ENCODE data around the gene PAPLN.
A peak's percentile ranks its signal among the peaks of the same experiment; 100 is the strongest.

Gene PAPLN

GRCh38 chr14:73231981-73232851 lies 5.1 kb upstream of the PAPLN start:
- no peak for DNase-seq

- DNase-seq: no peak
These were observed 4.3 kb upstream of the PAPLN start for GRCh38 chr14:73232984-73233383.

GRCh38 chr14:73233564-73233963 lies 3.7 kb upstream of the PAPLN start:
- DNase-seq: no peak

- DNase-seq: no peak
These were observed 3.3 kb upstream of the PAPLN start for GRCh38 chr14:73234029-73234428.

DNA sequence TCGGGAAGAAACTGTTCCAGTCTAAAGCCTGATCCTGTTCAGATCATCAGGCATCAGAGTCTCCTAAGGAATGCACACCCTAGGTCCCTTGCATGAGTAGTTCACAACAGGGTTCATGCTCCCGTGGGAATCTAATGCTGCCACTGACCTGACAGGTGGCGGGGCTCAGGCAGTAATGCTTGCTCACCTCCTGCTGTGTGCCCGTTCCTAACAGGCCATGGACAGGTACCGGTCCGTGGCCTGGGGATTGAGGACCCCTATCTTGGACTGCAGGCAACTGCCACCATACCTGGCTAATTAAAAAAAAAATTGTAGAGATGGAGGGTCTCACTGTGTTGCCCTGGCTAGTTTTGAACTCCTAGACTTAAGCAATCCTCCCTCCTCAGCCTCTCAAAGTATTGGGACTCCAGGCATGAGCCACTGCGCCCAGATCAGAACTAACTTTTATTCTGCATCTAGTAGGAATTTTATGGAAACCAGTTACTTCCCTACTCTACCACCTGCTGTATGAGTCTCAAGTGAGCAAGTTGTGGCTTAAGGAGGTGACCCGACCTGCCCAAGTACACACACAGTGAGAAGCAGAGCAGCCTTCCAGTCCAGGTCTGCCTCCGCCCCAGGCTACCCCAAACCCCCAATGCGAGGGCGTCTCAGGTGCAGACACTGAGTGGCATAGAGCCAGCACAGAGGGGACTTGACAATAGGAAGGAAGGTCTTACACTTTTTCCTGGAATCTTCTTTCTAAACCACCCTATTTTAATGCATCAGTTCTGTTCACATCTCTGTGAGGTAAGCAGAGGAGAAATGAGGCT lies 2.5 kb upstream of the PAPLN start:
- no peak for DNase-seq

DNA sequence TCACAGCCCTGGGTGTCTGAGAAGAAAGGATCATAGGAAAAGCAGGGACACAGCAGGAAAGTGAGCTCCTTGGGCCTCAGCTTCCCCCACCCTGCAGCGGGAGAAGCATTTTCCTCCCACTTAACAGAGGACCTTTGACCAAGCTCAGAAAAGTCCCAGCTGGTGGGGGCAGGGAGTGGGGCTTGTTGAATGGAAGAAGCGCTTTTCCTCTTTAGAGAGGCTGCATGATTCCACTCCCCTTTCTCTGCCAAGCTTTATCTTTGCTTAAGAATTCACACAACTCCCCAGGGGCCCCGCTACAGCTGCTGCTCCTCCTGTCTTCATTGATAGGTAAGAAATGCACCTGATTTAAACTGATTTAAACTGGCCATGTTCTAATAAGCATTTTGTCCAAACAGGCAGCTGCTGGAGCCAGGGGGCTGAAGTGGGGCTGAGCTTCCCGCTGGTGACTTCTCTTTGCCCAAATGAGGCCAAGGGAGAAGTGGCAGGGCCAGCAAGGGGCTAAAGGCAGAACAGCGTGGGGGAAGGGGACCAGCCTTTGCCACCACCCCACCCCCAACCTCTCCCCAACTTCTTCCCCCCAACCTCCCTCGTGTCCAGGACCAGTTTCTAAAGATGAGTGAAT lies 1.7 kb upstream of the PAPLN start:
- DNase-seq: no peak

DNA sequence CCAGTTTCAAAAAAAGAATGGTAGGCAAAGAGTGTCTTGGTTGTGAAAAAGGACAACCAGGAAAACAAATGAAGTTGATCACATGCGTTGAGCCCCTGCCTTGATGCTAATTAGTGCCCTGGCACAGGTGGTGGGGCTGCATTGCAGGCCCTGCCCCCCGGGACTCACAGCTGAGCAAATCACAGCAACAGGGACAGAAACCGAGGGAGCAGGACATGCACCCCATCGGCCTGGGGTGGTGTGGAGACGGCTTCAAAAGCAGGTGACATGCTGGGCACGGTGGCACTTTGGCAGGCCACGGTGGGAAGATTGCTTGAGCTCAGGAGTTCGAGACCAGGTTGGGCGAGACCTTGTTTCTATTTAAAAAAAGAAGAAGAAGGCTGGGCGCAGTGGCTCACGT lies 1.1 kb upstream of the PAPLN start:
- no peak for DNase-seq

GRCh38 chr14:73236752-73237218 lies 521 bp upstream of the PAPLN start:
- no peak for DNase-seq

GRCh38 chr14:73237786-73238423 lies 599 bp downstream of the PAPLN start:
- DNase-seq: no peak

GRCh38 chr14:73238424-73238852 lies 1.1 kb downstream of the PAPLN start:
- DNase-seq: no peak

GRCh38 chr14:73238941-73239340 lies 1.6 kb downstream of the PAPLN start:
- DNase-seq: no peak

DNA sequence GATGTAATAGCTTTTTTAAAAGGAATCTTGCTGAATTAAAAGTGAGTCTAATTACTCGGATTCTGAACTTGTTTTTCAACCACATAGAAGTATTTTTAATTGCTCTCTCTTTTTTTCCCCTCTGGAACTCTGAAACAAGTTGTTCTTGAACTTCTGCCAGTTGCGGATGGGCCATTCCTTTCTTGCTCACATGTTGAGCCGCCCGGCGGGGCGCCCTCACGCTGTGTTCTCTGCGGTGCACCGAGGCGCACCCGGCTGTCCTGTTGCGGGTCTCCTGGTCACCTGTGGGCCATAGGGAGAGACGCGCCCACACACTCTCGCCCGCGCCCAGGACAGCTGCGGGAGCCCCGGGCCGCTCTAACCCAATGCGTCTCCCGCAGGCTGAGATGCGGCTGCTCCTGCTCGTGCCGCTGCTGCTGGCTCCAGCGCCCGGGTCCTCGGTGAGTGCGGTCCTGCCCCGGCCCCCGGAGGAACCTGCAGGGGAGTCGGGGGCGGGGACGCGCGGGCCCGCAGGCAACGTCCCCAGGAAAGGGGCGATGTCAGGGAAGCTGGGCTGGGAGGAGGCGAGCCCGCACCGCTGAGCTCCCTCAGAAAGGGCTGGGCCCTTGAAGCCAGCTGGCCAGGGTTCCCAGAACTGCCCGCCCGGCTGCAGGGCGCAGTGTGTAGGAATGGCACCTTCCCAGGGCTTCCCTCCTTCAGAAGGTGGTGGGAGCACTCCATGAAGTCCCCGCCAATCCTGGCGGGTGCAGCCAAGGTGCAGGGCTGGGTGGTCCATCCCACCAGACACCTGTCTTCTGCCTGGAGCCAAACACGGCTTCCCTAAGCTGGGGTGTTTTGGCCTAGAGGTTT lies 2.3 kb downstream of the PAPLN start:
- DNase-seq: no peak

- no peak for DNase-seq
These were observed 3.6 kb downstream of the PAPLN start for GRCh38 chr14:73240816-73241480.

GRCh38 chr14:73241481-73242165 lies 4.3 kb downstream of the PAPLN start:
- DNase-seq: no peak

GRCh38 chr14:73242357-73242901 lies 5.1 kb downstream of the PAPLN start:
- no peak for DNase-seq

DNA sequence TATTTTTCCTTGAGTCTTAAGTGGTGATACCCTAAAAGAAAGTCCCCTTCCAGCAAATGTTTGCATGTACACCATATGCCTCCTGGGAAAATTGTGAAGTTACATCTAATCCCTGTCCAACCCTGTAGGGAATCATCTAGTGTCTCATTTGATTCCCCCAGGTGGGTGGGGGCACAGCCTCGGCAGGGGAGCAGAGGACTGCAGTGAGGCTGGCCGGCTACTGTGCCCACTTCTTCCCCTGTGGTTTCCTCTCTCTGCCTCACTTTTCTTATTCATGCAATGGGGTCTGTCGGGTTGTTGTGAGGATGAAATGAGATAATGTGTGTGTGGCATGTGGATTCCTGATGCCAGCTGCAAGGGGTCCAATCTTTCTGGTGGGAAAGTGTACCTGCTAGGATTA lies 6.0 kb downstream of the PAPLN start:
- DNase-seq: no peak

GRCh38 chr14:73243748-73244147 lies 6.4 kb downstream of the PAPLN start:
- no peak for DNase-seq

GRCh38 chr14:73244541-73245290 lies 7.4 kb downstream of the PAPLN start:
- no peak for DNase-seq

DNA sequence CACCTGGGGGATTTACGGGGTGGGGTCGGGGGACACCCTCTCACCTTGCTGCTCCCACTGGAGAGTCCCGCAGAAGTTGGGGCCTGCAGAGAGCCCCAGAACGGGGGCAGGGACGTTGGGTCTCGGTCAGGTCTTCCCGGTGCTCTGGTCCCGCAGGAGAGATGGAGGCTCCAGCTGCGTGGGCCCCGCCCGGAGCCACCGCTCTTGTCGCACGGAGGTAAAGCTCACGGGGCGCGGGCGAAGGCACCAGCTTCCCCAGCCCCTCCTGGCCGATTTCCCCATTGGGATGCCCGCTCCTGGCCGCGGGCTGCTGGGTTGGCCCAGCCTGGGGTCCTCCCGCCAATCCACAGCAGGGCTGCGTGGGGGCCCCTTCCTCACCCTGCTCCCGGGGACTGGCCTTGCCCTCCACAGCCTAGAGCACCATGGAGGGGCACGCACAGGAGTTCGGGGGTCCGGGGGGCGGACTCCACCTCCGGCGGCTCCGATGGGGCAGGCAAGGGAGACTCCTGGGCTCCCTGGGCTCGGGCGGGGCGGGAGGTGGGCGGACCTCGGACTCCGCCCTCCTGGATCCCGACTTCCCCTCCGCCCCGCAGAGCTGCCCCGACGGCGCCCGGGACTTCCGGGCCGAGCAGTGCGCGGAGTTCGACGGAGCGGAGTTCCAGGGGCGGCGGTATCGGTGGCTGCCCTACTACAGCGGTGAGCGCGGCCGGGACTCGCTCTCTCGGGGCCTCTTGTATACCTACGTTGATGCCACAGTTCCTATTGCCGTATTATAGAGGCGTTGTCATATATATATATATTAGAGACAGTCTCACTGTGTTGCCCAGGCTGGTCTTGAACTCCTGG lies 8.4 kb downstream of the PAPLN start:
- DNase-seq: peak; percentile 49

Data from activated T-cell treated with anti-CD3 and anti-CD28 coated beads, Interleukin-2, amount 50 U/mL, for 1 hour (primary cell).